ENCODE results near the gene UGGT1. TPM values are rescaled to one million over a fixed set of nuclear protein-coding genes. Genes with fewer than 3 reads are reported as not detected.

The UGGT1 gene
- total and polyA plus RNA-seq, 2 experiments from 2014 or later: 11.5 to 65.0 TPM

GRCh38 chr2:128109243-128109642, 18.2 kb downstream of the UGGT1 start:
- Mint-ChIP-seq H3K4me3 (no peak overlapping the region), H3K4me1 (peaks cover 2% of the 10 kb centered on the region; the same call in 1 of the 3 replicates), H3K27ac (no peak overlapping the region), H3K27me3 (ENCODE audit: insufficient read depth, low read depth, poor library complexity) (no peaks in the 10 kb centered on the region), H3K9me3 (no peaks in the 10 kb centered on the region), H3K36me3 (ENCODE audit: low read depth) (peaks cover 19% of the 10 kb centered on the region)
- no peak for TF ChIP-seq ZNF462 (CRISPR knock-in tag; IDR thresholded peaks at IDR 0.05)
- no peak for TF ChIP-seq JUNB (IDR thresholded peaks at IDR 0.05; ENCODE audit: unreplicated experiment)
- TF ChIP-seq ZNF114 (CRISPR knock-in tag; IDR thresholded peaks at IDR 0.05): no peak
- TF ChIP-seq EZH2phosphoT487 (IDR thresholded peaks at IDR 0.05; ENCODE audit: unreplicated experiment): no peak
- no peak for TF ChIP-seq CTCF (conservative IDR thresholded peaks at IDR 0.05; ENCODE audit: low read depth in 2 of 2)
- TF ChIP-seq POLR2AphosphoS5 (IDR thresholded peaks at IDR 0.05; ENCODE audit: low read depth): no peak
- no peak for TF ChIP-seq REST (IDR thresholded peaks at IDR 0.05; ENCODE audit: unreplicated experiment)
- no peak for TF ChIP-seq ZNF331 (CRISPR knock-in tag; IDR thresholded peaks at IDR 0.05; ENCODE audit: low read depth)
- TF ChIP-seq EZH2 (IDR thresholded peaks at IDR 0.05; ENCODE audit: low read depth, unreplicated experiment): no peak
- no peak for TF ChIP-seq CREB1 (CRISPR knock-in tag; IDR thresholded peaks at IDR 0.05; ENCODE audit: low read depth)
- no peak for TF ChIP-seq ETS1 (IDR thresholded peaks at IDR 0.05)
- TF ChIP-seq STAT1 (IDR thresholded peaks at IDR 0.05; ENCODE audit: unreplicated experiment): no peak
- no peak for TF ChIP-seq NANOG (IDR thresholded peaks at IDR 0.05; ENCODE audit: borderline replicate concordance)
- H3K9me2 ChIP-seq (ENCODE audit: insufficient read depth): no peaks in the 10 kb centered on the region
- H3K27me3 ChIP-seq (ENCODE audit: insufficient read depth): no peaks in the 10 kb centered on the region
- peaks cover 10% of the 10 kb centered on the region for H3K36me3 ChIP-seq (ENCODE audit: insufficient read depth)
- ATAC-seq (no peak), DNase-seq (ENCODE audit: low spot score) (no peak)
- H3K27ac ChIP-seq (ENCODE audit: low read depth): no peak overlapping the region
- H3K4me3 ChIP-seq: no peak overlapping the region
- H2AFZ ChIP-seq: no peak overlapping the region
- no peaks in the 10 kb centered on the region for H3K79me2 ChIP-seq (replicated peaks; ENCODE audit: insufficient read depth)
- no peaks in the 10 kb centered on the region; the same call in none of the 2 replicates for H4K20me1 ChIP-seq (replicated peaks; ENCODE audit: insufficient read depth)
- H3K4me1 ChIP-seq (ENCODE audit: insufficient read depth): no peaks in the 10 kb centered on the region
- no peaks in the 10 kb centered on the region for H3F3A ChIP-seq (replicated peaks; ENCODE audit: low read depth)
- H3K4me2 ChIP-seq: no peak overlapping the region
